GM19468 (cell line): ENCODE results near the gene TEDC2.

ENCODE experiments used
- ATAC-seq: cut with Tn5 transposase; IDR thresholded peaks from one replicate; pipeline ENCODE4 v1.9.1; 2021; ENCODE audit warnings: mild to moderate bottlenecking, moderate library complexity, moderate number of reproducible peaks; ENCODE audit not compliant: unreplicated experiment; ENCODE audit errors: extremely low read depth

The TEDC2 gene

GRCh38 chr16:2464333-2464732, 4.4 kb downstream of the TEDC2 start:
- no peak for ATAC-seq

- no peak for ATAC-seq
These were observed 5.9 kb downstream of the TEDC2 start for GRCh38 chr16:2465653-2466415.

GRCh38 chr16:2466667-2467527, 7.0 kb downstream of the TEDC2 start:
- ATAC-seq, result no peak

GRCh38 chr16:2467528-2468232, 7.8 kb downstream of the TEDC2 start:
- no peak for ATAC-seq

- ATAC-seq, result no peak
These were observed 8.4 kb downstream of the TEDC2 start for GRCh38 chr16:2468233-2468724.

GRCh38 chr16:2468725-2469398, 9.0 kb downstream of the TEDC2 start:
- ATAC-seq, result no peak

GRCh38 chr16:2469399-2470233, 9.7 kb downstream of the TEDC2 start:
- no peak for ATAC-seq

- no peak for ATAC-seq
These were observed 10.3 kb downstream of the TEDC2 start for GRCh38 chr16:2470234-2470601.

GRCh38 chr16:2470603-2471015, 10.7 kb downstream of the TEDC2 start:
- ATAC-seq, result no peak

- ATAC-seq, result no peak
These were observed 11.2 kb downstream of the TEDC2 start, which contains the start of gene NTN3 for GRCh38 chr16:2471016-2471652. TSS of gene NTN3 (plus strand) at chr16:2471297. CDS start at chr16:2471702, 405 bp downstream.

- no peak for ATAC-seq
These were observed 12.0 kb downstream of the TEDC2 start for GRCh38 chr16:2471653-2472487.

GRCh38 chr16:2472488-2472864, 12.6 kb downstream of the TEDC2 start:
- ATAC-seq, result no peak

GRCh38 chr16:2472885-2473445, 13.1 kb downstream of the TEDC2 start:
- no peak for ATAC-seq

GRCh38 chr16:2473446-2473926, 13.6 kb downstream of the TEDC2 start:
- no peak for ATAC-seq

- ATAC-seq, result no peak
These were observed 14.3 kb downstream of the TEDC2 start for GRCh38 chr16:2473999-2474876.

- no peak for ATAC-seq
These were observed 15.0 kb downstream of the TEDC2 start, which contains the start of gene TBC1D24 for GRCh38 chr16:2474877-2475412. TSS of gene TBC1D24 (plus strand) at chr16:2475127. CDS start at chr16:2496149, 21,022 bp downstream.
